H1 (cell line): ENCODE results near the gene FAM13C. TPM values are rescaled to one million over a fixed set of nuclear protein-coding genes. Genes with fewer than 3 reads are reported as not detected.

Experiments
- EZH2 ChIP-seq: fragments of 200-600 bp; sonication (generic); IDR thresholded peaks from 2 replicates; pipeline ENCODE4 v1.7.1; 2012; ENCODE audit warnings: low read depth, mild to moderate bottlenecking, moderate library complexity, low read length, inconsistent platforms; ENCODE audit not compliant: severe bottlenecking
- polyA plus RNA-seq, 7 experiments: library from polyadenylated mRNA; depleted of rRNA in 3 of 7; stranded (reverse) in 5 of 7; unstranded in 2 of 7; fragments of >200 nt in 5 of 7; fragments of 200-250 nt in 2 of 7; gene quantifications; 1 replicate in 5 of 7; 2 replicates in 1 of 7; 4 replicates in 1 of 7; pipeline versions ENCODE4 v1.2.1 to v1.2.3, GENCODE V29; 2011 to 2013; ENCODE audit warnings: missing spikeins in 2 of 7, mixed read lengths in 2 of 7
- total RNA-seq: library from RNA; stranded (reverse); fragmentation: NEBNext Ultra II Directional; extraction: Animal tissue kit (Norgen Biotek cat#: 25700); gene quantifications from 2 replicates; pipeline ENCODE4 v1.2.1, GENCODE V29; 2021
- TF ChIP-seq, protein P1 (sequence below): fragments of 300-600 bp; sonication (generic); IDR thresholded peaks from 2 replicates; pipeline ENCODE4 v1.7.1; 2012; ENCODE audit warnings: low read length, moderate library complexity, mild to moderate bottlenecking, inconsistent platforms; ENCODE audit not compliant: insufficient replicate concordance

The FAM13C gene
- total and polyA plus RNA-seq, 2 of the 8 experiments (the other 6 are each of a cell fraction or from before 2014, with no cell fraction given), result 0.56 to 0.62 TPM

- TF ChIP-seq, protein P1, sequence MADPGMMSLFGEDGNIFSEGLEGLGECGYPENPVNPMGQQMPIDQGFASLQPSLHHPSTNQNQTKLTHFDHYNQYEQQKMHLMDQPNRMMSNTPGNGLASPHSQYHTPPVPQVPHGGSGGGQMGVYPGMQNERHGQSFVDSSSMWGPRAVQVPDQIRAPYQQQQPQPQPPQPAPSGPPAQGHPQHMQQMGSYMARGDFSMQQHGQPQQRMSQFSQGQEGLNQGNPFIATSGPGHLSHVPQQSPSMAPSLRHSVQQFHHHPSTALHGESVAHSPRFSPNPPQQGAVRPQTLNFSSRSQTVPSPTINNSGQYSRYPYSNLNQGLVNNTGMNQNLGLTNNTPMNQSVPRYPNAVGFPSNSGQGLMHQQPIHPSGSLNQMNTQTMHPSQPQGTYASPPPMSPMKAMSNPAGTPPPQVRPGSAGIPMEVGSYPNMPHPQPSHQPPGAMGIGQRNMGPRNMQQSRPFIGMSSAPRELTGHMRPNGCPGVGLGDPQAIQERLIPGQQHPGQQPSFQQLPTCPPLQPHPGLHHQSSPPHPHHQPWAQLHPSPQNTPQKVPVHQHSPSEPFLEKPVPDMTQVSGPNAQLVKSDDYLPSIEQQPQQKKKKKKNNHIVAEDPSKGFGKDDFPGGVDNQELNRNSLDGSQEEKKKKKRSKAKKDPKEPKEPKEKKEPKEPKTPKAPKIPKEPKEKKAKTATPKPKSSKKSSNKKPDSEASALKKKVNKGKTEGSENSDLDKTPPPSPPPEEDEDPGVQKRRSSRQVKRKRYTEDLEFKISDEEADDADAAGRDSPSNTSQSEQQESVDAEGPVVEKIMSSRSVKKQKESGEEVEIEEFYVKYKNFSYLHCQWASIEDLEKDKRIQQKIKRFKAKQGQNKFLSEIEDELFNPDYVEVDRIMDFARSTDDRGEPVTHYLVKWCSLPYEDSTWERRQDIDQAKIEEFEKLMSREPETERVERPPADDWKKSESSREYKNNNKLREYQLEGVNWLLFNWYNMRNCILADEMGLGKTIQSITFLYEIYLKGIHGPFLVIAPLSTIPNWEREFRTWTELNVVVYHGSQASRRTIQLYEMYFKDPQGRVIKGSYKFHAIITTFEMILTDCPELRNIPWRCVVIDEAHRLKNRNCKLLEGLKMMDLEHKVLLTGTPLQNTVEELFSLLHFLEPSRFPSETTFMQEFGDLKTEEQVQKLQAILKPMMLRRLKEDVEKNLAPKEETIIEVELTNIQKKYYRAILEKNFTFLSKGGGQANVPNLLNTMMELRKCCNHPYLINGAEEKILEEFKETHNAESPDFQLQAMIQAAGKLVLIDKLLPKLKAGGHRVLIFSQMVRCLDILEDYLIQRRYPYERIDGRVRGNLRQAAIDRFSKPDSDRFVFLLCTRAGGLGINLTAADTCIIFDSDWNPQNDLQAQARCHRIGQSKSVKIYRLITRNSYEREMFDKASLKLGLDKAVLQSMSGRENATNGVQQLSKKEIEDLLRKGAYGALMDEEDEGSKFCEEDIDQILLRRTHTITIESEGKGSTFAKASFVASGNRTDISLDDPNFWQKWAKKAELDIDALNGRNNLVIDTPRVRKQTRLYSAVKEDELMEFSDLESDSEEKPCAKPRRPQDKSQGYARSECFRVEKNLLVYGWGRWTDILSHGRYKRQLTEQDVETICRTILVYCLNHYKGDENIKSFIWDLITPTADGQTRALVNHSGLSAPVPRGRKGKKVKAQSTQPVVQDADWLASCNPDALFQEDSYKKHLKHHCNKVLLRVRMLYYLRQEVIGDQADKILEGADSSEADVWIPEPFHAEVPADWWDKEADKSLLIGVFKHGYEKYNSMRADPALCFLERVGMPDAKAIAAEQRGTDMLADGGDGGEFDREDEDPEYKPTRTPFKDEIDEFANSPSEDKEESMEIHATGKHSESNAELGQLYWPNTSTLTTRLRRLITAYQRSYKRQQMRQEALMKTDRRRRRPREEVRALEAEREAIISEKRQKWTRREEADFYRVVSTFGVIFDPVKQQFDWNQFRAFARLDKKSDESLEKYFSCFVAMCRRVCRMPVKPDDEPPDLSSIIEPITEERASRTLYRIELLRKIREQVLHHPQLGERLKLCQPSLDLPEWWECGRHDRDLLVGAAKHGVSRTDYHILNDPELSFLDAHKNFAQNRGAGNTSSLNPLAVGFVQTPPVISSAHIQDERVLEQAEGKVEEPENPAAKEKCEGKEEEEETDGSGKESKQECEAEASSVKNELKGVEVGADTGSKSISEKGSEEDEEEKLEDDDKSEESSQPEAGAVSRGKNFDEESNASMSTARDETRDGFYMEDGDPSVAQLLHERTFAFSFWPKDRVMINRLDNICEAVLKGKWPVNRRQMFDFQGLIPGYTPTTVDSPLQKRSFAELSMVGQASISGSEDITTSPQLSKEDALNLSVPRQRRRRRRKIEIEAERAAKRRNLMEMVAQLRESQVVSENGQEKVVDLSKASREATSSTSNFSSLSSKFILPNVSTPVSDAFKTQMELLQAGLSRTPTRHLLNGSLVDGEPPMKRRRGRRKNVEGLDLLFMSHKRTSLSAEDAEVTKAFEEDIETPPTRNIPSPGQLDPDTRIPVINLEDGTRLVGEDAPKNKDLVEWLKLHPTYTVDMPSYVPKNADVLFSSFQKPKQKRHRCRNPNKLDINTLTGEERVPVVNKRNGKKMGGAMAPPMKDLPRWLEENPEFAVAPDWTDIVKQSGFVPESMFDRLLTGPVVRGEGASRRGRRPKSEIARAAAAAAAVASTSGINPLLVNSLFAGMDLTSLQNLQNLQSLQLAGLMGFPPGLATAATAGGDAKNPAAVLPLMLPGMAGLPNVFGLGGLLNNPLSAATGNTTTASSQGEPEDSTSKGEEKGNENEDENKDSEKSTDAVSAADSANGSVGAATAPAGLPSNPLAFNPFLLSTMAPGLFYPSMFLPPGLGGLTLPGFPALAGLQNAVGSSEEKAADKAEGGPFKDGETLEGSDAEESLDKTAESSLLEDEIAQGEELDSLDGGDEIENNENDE, result no peak
- TF ChIP-seq EZH2, result no peak
- TF ChIP-seq, all 59 proteins: peak for 0
Observed at GRCh38 chr10:59271160-59271559, 91.2 kb downstream of the FAM13C start (continued).
